Measurements from ENCODE around the gene LIX1L. TPM values are rescaled to one million over a fixed set of nuclear protein-coding genes. Genes with fewer than 3 reads are reported as not detected.

The LIX1L gene
- total RNA-seq, 1 donor from 2014 or later: 21.1 TPM

DNA sequence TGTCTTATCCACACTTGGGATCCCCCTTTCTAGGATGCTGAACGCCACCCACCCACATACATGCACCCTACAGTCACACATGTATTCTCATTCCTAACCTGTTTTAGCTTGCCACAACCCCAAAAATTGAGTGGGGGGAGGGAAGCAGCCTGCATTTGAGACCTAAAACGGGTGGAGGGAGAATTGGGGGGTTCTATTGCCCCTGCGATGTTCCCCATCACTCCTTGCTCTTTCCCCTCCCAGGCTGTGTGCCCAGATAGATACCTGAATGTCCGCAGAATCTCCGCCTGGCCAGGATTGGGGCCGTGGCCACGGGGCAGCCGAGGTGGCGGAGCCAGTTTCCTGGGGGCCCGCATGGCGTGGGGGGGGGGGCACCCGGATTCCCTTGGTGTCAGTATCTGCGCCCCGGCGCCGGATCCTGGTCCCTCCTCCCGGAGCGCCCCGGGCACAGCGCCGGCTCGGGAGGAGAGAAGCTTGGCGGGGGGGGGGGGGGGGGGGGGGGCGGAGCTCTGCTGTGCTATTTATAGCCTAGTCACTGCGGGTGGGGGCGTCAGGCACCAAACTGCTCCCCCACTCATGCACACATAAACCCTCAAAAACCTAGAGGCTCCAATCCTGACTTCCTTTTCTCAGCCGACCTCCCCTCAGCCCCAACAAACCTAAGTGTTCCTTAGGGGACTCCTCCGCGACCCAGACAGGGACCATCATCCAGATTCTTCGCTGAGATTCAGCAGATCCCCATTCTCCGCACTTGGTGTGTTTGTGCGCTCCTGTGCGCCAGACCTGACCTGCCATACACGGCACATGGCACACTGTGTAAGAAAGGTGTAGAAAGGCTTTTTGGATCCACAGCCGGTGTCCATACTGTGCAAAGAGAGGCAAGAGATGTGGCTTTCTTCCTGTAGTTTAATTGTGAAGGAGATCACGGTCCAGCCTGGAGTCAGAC lies 4.6 kb upstream of the LIX1L start:
- no peak for DNase-seq

DNA sequence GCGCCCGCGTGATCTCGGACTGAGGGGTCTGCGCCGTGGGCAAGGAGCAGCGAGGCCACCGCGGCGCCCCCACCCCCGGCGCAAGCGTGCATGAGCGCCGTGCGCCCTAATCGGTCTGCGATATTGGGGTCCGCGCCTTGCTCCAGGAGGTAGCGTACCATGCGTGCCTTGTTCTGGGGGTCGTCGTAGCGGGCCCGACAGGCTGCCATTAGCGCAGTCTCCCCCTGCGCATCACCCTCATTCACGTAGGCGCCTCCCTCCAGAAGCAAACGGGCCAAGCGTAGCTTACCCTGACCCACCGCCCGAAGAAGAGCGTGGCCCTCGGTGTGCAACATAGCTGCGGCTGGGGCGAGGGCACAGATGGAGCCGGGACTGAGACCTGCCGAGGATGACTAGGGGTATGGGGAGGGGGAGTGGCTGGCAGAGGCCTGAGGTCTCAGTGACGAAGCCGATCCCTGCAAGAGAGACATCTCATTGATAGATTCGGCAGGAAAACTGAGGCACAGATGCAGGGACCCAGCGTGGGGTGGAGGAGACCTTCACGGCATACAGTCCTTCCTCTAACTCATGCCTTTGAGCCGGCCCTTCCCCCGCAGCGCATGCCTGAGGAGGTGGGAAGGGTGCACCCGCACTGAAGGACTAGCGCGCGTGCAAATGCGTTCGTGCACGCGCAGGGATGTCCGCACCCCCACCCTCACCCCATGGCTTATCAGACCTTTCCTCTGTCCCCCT lies 3.8 kb upstream of the LIX1L start:
- DNase-seq: no peak

GRCh38 chr1:145961109-145961424 lies 3.2 kb upstream of the LIX1L start:
- DNase-seq: no peak

DNA sequence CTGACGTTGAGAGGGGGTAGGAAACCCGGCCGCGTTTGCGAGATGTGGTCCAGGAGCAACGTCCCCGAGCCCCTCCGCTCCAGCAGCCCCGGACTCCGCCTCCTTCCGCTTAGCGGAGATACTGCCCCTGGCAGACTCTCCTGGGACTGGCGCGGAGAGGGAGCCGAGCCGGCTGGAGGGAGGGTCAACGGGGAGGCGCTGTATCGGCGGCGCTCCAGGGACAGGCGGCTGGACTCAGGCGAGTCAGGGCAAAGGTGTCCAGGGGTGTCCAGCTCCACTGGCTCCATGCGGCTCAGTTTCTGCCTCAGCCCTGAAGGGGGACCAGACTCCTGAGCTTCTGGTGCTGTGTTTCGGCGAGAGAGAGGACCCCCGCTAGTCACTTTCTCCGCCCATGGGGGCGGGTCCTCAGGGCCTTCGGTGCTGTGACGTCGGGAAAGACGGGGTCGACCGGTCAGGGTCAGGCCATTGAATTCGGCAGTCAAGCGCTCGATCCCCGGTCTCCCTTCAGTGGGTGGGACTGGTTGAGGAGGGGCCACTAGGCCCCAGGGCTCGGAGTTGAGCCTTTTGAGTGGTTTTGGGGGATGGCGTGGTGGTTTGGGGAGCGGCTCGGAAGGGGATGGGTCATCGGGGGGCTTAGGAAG lies 2.8 kb upstream of the LIX1L start:
- DNase-seq: peak; percentile 56

GRCh38 chr1:145959957-145960467 lies 2.2 kb upstream of the LIX1L start:
- DNase-seq: no peak

GRCh38 chr1:145959333-145959732 lies 1.5 kb upstream of the LIX1L start:
- DNase-seq: no peak

DNA sequence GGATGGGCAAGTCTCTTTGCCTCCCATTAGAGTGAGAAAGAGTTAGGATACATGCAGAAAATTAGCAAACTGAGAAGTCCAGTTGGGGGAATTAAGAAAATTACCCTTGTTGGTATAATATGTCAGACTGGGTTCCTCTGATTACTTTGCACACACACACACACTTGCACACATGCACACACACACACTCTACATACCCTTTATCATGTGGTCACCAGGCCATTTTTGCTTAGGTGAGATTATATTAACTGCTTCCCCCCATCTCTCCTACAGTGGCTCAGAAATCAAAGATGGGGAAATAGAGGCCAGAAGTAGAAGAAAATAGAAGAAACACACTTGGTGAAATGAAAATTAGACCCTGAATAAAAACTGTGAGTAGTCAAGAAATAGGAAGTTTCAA lies 917 bp upstream of the LIX1L start:
- DNase-seq: no peak

DNA sequence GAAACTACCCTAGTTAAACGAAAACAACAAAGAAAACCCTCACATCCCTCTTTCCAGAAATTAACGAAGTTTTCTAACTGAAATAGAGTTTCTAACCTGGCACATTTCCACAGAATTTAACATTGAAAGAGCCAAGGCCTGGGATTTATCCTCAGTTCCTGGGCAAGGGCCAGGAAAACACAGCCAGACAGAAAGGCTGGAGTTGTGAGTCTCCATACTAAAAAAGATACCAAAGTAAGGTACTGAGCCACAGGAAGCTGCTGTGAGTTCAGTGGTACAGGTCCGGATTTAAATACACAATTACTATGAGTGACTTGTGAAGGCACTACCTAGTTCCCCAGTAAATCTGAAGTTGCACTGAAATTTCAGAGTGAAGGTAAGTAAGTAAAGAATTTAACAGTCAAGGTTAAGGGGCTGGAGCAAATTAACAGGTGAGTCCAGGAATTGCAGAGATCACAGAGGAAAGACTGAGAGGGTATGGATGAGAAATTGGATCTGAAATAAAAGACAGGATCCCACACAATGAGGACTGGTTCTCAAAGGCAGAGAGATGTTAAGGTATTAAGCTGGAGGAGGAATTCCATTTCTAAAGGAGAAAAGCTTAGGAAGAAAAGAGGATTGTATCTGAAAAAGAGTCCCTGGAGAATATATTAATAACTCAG lies 905 bp downstream of the LIX1L start:
- DNase-seq: peak; percentile 42

DNA sequence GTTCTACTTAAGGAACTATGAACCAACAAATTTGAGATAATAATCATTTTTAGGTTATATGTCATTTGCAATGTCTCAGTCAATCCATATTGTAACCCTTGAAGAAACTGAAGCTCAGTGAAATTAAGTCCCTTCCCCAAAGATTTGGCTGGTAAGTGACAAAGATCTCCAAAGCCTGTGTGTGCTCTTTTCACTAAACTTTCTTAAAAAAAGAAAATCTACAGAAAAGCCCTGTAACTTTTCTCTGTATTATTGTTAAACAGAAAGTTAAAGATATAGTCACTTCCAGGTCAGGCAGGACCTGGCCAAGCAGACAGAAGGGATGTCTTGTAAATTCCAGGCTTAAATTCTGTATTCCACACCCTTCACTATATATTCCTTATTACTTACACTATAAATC lies 1.5 kb downstream of the LIX1L start:
- DNase-seq: no peak

DNA sequence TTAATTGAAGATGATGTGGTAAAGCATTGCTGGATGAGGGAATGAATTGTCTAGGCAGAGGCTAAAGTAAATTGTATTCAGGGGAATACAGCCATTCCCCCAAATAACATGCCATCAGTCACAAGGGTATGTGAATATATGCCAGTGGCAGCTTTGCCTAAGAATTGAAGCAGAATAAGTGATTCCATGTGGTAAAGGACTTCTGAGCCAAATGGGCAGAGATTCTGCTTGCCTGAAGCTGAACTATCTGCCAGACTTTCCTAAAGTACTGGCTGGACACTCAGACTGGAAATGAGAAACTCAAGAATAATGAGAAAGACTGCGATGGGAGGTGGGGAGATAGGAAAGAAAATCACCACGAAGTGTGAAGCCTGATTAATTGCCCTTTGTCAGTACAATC lies 2.4 kb downstream of the LIX1L start:
- no peak for DNase-seq

GRCh38 chr1:145953861-145954260 lies 4.0 kb downstream of the LIX1L start:
- DNase-seq: no peak

- DNase-seq: no peak
These were observed 4.9 kb downstream of the LIX1L start for GRCh38 chr1:145952903-145953302.

DNA sequence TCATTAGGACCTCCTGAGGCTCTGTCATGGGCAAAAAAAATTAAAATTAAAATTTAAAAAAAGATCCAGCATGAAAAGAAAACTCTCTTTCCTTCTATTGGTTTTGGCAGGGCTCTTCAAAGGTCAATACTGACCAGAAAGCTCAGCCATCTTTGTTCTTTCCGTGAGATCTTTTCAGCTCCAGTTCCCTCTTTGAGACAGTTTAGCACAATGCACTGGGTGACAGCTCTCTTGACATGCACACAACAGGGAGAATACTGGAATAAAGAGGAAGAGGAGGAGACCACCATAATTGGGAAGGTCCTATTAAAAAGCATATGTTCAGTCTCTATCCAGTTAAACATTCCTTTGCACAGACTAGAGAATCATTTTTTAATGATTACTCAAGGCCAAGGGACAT lies 6.3 kb downstream of the LIX1L start:
- no peak for DNase-seq

- DNase-seq: no peak
These were observed 8.6 kb downstream of the LIX1L start for GRCh38 chr1:145949219-145949618.

DNA sequence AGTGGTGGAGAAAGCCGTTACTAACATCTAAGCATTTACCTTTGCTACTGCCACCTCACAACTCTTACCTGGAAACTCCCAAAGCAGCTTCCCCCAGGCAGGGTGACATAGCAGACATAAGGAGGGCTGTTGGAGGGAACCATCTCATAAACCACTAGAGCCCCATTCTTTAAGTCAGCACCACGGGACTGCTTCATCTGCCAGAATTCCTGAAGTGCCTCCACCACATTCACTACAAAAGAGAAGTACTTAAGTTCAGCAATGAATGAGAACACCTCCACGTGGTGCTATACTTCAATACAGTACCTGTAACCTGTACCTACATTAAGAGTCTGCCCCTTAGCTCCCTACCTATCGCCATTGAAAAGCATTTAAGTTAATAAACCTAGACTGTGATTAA lies 10.3 kb downstream of the LIX1L start:
- no peak for DNase-seq

GRCh38 chr1:145946477-145946986 lies 11.3 kb downstream of the LIX1L start:
- DNase-seq: no peak

DNA sequence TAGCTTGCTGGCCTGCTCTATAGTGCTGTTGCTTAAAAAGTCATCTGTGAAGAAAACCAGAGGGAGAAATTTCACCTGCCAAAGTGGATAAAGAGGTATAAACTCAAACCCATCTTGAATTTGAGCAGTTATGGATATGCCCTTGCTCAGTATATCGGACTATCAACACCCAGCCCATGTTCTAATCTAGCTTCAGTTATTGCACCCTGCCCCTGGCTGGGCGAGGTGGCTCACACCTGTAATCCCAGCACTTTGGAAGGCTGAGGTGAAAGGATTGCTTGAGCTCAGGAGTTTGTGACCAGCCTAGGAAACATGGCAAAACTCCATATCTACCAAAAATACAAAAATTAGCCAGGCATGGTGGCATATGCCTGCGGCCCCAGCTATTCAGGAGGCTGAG lies 13.3 kb downstream of the LIX1L start:
- no peak for DNase-seq

DNA sequence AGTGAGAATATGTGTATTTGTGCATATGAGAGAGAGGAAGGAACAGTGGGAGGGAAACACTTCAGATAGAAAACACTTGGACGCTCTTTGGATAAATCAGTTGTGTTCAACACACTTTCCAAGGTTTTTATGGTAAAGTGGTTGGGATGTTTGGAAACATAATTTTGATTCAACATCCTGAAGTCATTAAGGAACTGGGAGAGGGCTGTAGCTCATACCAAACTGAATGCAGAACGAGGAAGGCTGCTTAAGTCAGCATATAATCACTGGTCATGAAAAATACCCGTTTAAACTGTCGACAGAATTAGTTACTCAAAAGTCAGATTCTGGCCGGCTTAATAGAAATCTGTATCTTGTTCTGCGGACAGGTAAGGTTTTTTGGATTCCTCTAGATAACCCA lies 14.9 kb downstream of the LIX1L start:
- no peak for DNase-seq

DNA sequence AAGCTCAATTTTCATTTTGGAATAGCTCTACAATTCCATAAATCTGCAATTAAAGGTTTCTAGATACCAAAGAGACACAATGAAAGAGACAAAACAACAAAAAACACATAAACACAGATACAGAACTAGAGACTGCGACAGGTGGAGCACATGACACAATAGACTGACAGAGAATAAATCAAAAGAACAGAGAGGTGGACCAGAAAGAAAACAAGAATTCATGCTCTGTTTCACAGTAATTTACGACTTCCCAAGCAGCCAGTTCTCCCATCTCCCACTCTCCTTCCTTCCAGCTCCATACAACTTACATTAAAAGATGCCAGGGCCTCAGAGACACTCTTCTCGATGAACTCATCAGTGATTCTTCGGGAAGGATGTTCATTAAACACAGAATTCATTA lies 15.4 kb downstream of the LIX1L start:
- DNase-seq: no peak

DNA sequence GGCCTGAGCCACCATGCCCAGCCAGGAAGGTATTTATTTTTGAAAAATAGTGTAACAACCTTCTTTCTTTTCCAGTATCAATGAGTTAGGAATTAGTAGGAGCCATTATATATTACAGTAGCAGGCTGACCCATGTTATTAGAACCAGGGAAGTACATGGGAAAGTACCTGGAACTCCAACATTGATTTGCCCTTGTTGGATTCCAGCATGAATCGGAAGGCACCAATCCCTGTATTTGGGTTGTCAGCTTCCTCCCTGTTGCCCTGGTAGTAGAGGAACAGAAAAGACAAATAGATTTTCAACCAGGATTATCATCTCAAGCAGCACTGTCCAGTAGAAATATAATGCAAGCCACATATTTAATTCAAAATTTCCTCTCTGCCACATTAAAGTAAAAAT lies 20.4 kb downstream of the LIX1L start:
- DNase-seq: no peak

GRCh38 chr1:145936247-145936646 lies 21.6 kb downstream of the LIX1L start:
- no peak for DNase-seq

DNA sequence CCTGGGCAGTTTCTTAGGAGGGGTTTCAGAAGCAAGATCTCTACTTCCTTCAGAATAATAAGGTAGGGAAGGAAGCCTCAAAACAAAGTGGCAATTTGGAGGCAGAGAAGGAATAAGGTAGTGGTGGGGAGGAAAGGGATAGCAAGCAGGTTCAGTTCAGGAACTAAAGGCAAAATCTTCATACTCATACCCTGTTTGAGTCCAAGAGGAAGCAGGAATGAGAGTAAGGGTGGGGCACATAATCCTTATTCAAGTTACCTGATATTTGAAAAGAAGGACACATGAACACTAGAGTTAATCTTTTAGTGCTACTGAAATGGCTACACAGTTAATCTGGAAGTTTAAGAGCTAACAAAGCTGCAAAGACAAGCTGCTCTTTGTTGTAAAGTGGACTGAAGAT lies 22.1 kb downstream of the LIX1L start:
- no peak for DNase-seq

Measured in dermis blood vessel endothelial cell (primary cell).